ENCODE results near the gene TNXB. TPM values are rescaled to one million over a fixed set of nuclear protein-coding genes. Genes with fewer than 3 reads are reported as not detected.

Gene TNXB
- total RNA-seq: 1.4 and 2.4 TPM in 2 replicates

DNA sequence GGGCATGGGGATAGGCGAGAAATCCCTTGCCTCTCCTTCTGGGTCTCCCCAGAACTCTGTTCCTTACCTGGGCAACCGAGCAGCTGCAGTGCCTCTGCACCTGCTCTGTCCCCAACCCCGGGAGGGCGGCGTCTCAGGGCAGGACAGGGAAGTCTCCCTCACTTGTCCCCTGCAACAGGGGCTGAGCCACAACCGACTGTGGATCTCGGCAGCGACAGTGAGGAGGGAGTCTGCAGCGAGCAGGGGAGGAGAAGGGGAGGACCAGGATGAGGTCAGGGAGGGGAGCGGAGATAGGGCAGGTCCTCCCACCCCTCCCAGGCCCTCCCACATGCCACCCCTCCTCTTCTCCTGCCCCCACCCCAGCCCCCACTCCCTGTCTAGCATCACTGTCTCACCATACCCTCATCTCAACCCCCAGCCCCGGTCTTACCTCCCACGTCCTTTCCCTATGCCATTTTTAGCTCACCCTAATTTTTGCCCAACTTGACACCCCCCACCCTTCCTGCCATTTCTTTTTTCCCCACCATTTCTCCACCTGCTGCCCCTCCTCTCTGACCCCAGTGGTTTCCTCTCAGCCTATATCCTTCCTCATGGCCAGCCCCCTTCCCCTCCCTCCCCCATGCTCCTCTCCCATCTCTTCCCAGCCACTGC is at the start of gene TNXB:
TSS of gene TNXB (minus strand) at position 225 of the 651 bp plus-strand sequence. CDS start 11,140 bp downstream, outside the sequence.
- no peak for DNase-seq (ENCODE audit: low read depth)
- no peaks in the 10 kb centered on the region for H3K36me3 ChIP-seq (ENCODE audit: control insufficient read depth, insufficient read depth, low read length)
- FAIRE-seq: no peak
- no peak within 1 kb of the TSS for H3K4me3 ChIP-seq (ENCODE audit: low read depth, low read length)
- TF ChIP-seq CTCF (IDR thresholded peaks at IDR 0.05; ENCODE audit: insufficient read depth, low read length, severe bottlenecking): no peak
- H3K27me3 ChIP-seq (ENCODE audit: control insufficient read depth, insufficient read depth, low read length): peaks cover 2% of the 10 kb centered on the region

- Histone ChIP-seq H3K4me3 (ENCODE audit: low read depth, low read length) (no peak overlapping the region), H3K36me3 (ENCODE audit: control insufficient read depth, insufficient read depth, low read length) (peaks cover 9% of the 10 kb centered on the region), H3K27me3 (ENCODE audit: control insufficient read depth, insufficient read depth, low read length) (no peaks in the 10 kb centered on the region)
- DNase-seq (ENCODE audit: low read depth): no peak
- no peak for TF ChIP-seq CTCF (IDR thresholded peaks at IDR 0.05; ENCODE audit: insufficient read depth, low read length, severe bottlenecking)
- no peak for FAIRE-seq
These were observed 48.9 kb upstream of the TNXB start for GRCh38 chr6:32158052-32158451.

DNA sequence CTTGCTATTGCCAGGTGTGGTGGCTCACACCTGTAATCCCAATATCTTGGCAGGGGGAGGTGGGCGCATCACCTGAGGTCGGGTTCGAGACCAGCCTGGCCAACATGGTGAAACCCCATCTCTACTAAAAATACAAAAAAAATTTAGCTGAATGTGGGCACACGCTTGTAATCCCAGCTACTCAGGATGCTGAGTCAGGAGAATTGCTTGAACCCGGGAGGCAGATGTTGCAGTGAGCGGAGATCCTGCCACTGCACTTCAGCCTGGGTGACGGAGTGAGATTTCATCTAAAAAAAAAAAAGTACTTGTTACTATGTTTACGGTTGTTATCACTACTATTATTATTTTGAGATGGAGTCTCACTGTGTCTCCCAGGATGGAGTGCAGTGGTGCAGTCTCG is 47.8 kb upstream of the TNXB start:
- Histone ChIP-seq H3K27me3 (ENCODE audit: control insufficient read depth, insufficient read depth, low read length) (no peaks in the 10 kb centered on the region), H3K4me3 (ENCODE audit: low read depth, low read length) (no peak overlapping the region), H3K36me3 (ENCODE audit: control insufficient read depth, insufficient read depth, low read length) (peaks cover 7% of the 10 kb centered on the region)
- DNase-seq (ENCODE audit: low read depth): no peak
- no peak for FAIRE-seq
- TF ChIP-seq CTCF (IDR thresholded peaks at IDR 0.05; ENCODE audit: insufficient read depth, low read length, severe bottlenecking): no peak

GRCh38 chr6:32154514-32155161 is 45.5 kb upstream of the TNXB start:
- DNase-seq (ENCODE audit: low read depth) (peak; percentile 57), FAIRE-seq (no peak)
- Histone ChIP-seq H3K27me3 (ENCODE audit: control insufficient read depth, insufficient read depth, low read length) (no peaks in the 10 kb centered on the region), H3K36me3 (ENCODE audit: control insufficient read depth, insufficient read depth, low read length) (peaks cover 7% of the 10 kb centered on the region), H3K4me3 (ENCODE audit: low read depth, low read length) (peak overlapping the region; percentile 91)
- TF ChIP-seq CTCF (IDR thresholded peaks at IDR 0.05; ENCODE audit: insufficient read depth, low read length, severe bottlenecking): peak; percentile 71

DNA sequence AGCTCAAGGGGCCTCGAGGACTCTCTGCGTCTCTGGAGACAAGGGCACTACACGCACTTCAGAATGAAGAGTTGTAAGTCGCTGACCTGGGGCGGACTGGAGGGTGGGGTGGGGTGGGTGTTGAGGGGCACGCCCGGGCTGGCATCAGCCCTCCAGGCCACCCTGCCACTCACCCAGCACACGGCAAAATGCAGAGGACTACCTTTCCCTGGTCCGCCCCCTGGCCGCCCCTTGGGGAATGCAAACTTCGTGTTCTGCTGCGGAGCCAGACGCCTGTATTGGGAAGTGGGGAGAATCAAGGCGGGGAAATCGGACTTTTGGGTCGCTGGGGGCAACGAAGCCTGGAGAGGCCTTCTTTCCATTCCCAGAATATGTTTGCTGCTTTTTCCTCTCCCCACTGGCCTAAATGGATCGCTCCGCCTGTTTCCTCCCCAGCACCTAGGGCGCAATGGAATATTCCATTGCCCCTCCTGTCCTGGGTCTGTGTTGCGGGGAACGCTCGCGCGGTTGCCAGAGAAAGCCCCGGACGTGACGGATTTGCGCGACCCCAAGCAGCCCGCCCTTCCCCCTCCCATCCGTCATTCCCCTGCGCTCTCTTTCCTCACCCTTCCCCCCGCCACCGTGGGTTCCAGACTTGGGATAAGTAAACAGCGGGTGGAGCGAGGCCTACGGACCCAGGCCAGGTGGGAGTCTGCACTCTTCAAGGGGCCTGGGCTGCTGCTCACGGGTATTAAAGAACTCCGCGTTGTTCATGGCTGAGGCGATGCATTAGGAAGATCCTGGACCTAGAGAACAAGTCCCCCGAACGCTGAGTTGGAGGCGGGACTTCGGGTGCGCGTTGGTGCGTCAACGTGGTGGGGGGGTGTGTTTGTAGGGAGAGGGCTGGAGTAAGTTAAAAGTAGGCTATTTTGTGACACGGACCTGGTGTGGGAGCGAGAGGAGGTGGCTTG is 44.7 kb upstream of the TNXB start, which contains the start of gene PPT2:
TSS of gene PPT2 (plus strand) at position 578 of the 950 bp plus-strand sequence. CDS start 454 bp downstream, outside the sequence.
- Histone ChIP-seq H3K27me3 (ENCODE audit: control insufficient read depth, insufficient read depth, low read length) (no peaks in the 10 kb centered on the region), H3K4me3 (ENCODE audit: low read depth, low read length) (peak within 1 kb of the TSS; percentile 91), H3K36me3 (ENCODE audit: control insufficient read depth, insufficient read depth, low read length) (peaks cover 7% of the 10 kb centered on the region)
- FAIRE-seq (no peak), DNase-seq (ENCODE audit: low read depth) (peak; percentile 75)
- peak; percentile 39 for TF ChIP-seq CTCF (IDR thresholded peaks at IDR 0.05; ENCODE audit: insufficient read depth, low read length, severe bottlenecking)
